PC-9 (cell line): Measurements from ENCODE around the gene HPGD. TPM values are rescaled to one million over a fixed set of nuclear protein-coding genes. Genes with fewer than 3 reads are reported as not detected.

Source experiments
- BruUV-seq: library from RNA; stranded (reverse); fragments of 400-500 nt; replicated peaks from 2 replicates; lab custom pipeline; 2021; lab: Mats Ljungman, UMichigan
- CTCF ChIA-PET: fragments of 300-600 bp; sonication (Branson Sonifier 250); formaldehyde crosslinking; loops from one replicate; lab custom pipeline; 2022; ENCODE audit warnings: antibody characterized with exemption; lab: Charles Lee
- POLR2A ChIA-PET: fragments of 300-600 bp; sonication (Branson Sonifier 250); formaldehyde crosslinking; loops from one replicate; lab custom pipeline; 2022; ENCODE audit warnings: antibody characterized with exemption; ENCODE audit not compliant: unreplicated experiment; lab: Charles Lee
- DNase-seq, 2 experiments: peaks; one replicate each; pipeline versions ENCODE4 v3.0.0 to v3.0.0-alpha.2; 2015 to 2022; ENCODE audit warnings: mixed read lengths in 1 of 2
- H2AFZ ChIP-seq: fragments of 200-600 bp; sonication (generic); 2 replicates; pipeline ENCODE4 v1.8.1; 2017; ENCODE audit warnings: antibody characterized with exemption
- H3F3A ChIP-seq: fragments of 200-600 bp; sonication (generic); 2 replicates; pipeline ENCODE4 v1.8.1; 2017; ENCODE audit warnings: antibody characterized with exemption, mild to moderate bottlenecking, low read depth; ENCODE audit not compliant: insufficient read depth
- H3K27ac ChIP-seq: fragments of 200-600 bp; sonication (generic); 2 replicates; pipeline ENCODE4 v1.6.1; 2016; ENCODE audit warnings: mixed run types
- H3K27me3 ChIP-seq: fragments of 200-600 bp; sonication (generic); 2 replicates; pipeline ENCODE4 v1.6.1; 2016; ENCODE audit warnings: low read depth, mixed run types; ENCODE audit not compliant: insufficient read depth
- H3K36me3 ChIP-seq: fragments of 200-600 bp; sonication (generic); 2 replicates; pipeline ENCODE4 v1.6.1; 2016; ENCODE audit warnings: low read depth, mixed run types
- H3K4me1 ChIP-seq: fragments of 200-600 bp; sonication (generic); replicated peaks from 2 replicates; pipeline ENCODE4 v1.6.1; 2016; ENCODE audit warnings: mixed run types; ENCODE audit not compliant: insufficient read depth
- H3K4me2 ChIP-seq: fragments of 200-600 bp; sonication (generic); 2 replicates; pipeline ENCODE4 v1.6.1; 2017; ENCODE audit warnings: mixed run types
- H3K4me3 ChIP-seq: fragments of 200-600 bp; sonication (generic); 2 replicates; pipeline ENCODE4 v1.6.1; 2016; ENCODE audit warnings: mixed run types
- H3K79me2 ChIP-seq: fragments of 200-600 bp; sonication (generic); 2 replicates; pipeline ENCODE4 v1.6.1; 2017; ENCODE audit warnings: low read depth, mixed run types
- H3K9me2 ChIP-seq: fragments of 200-600 bp; sonication (generic); 2 replicates; pipeline ENCODE4 v1.8.1; 2017; ENCODE audit warnings: mild to moderate bottlenecking; ENCODE audit not compliant: insufficient read depth
- H3K9me3 ChIP-seq: fragments of 200-600 bp; sonication (generic); 2 replicates; pipeline ENCODE4 v1.8.1; 2016; ENCODE audit warnings: low read depth; ENCODE audit not compliant: insufficient read depth
- H4K20me1 ChIP-seq: fragments of 200-600 bp; sonication (generic); 2 replicates; pipeline ENCODE4 v1.8.1; 2017; ENCODE audit not compliant: insufficient read depth
- CTCF ChIP-seq: fragments of 200-600 bp; sonication (generic); conservative IDR thresholded peaks from 2 replicates; pipeline ENCODE4 v1.6.1; 2017; ENCODE audit warnings: mixed run types, antibody characterized with exemption, mild to moderate bottlenecking, moderate library complexity
- EZH2 ChIP-seq: fragments of 200-600 bp; sonication (generic); IDR thresholded peaks from 2 replicates; pipeline ENCODE4 v1.8.0; 2017; ENCODE audit warnings: antibody characterized with exemption, low read depth
- intact Hi-C: fragments of 100-400 bp; cut with micrococcal nuclease; formaldehyde crosslinking; loops from one replicate; pipeline ENCODE4 v1.10.0; 2022; ENCODE audit not compliant: unreplicated experiment
- total RNA-seq: library from RNA; stranded (reverse); gene quantifications from 2 replicates; pipeline ENCODE4 v1.2.3, GENCODE V29; 2021

Gene HPGD
- total RNA-seq, 1 experiment from 2014 or later, result 0.96 TPM

- DNase-seq, result no peak
- no peak overlapping the region for H3K4me3 ChIP-seq
- intact Hi-C loops, result no loop called here
- no TSS peak for BruUV-seq
- POLR2A ChIA-PET, result no interaction called here
- no peak for TF ChIP-seq CTCF
- TF ChIP-seq EZH2, result no peak
- no peaks in the 10 kb centered on the region for H3K9me3 ChIP-seq
- H3K27ac ChIP-seq, result no peak overlapping the region
- H3K27me3 ChIP-seq, result no peaks in the 10 kb centered on the region
- no peaks in the 10 kb centered on the region for H3F3A ChIP-seq
- CTCF ChIA-PET, result no interaction called here
- no peaks in the 10 kb centered on the region for H3K9me2 ChIP-seq
- H4K20me1 ChIP-seq, result no peaks in the 10 kb centered on the region
- no peaks in the 10 kb centered on the region for H3K36me3 ChIP-seq
- H3K79me2 ChIP-seq, result no peaks in the 10 kb centered on the region
- H2AFZ ChIP-seq, result no peak overlapping the region
- H3K4me1 ChIP-seq, result no peaks in the 10 kb centered on the region
- no peak overlapping the region for H3K4me2 ChIP-seq
Observed at GRCh38 chr4:174534461-174534860, 12.2 kb upstream of the HPGD start.

- TF ChIP-seq CTCF (no peak), EZH2 (no peak)
- H3K4me3 ChIP-seq, result no peak overlapping the region
- no peak for DNase-seq
- H3K27ac ChIP-seq, result no peak overlapping the region
- no peaks in the 10 kb centered on the region for H3K27me3 ChIP-seq
- no peaks in the 10 kb centered on the region for H3K9me3 ChIP-seq
- no TSS peak for BruUV-seq
- ChIA-PET POLR2A (interaction anchor here (0.5 kb wide), 1 partner anchor 76 kb away, joined by 7 read pairs; no protein-coding TSS in a partner anchor), CTCF (interaction anchor here (0.6 kb wide), 1 partner anchor 218 kb away, joined by 4 read pairs; no protein-coding TSS in a partner anchor)
- H2AFZ ChIP-seq, result no peak overlapping the region
- intact Hi-C loops, result no loop called here
- no peaks in the 10 kb centered on the region for H3K4me1 ChIP-seq
- no peaks in the 10 kb centered on the region for H3K36me3 ChIP-seq
- no peaks in the 10 kb centered on the region for H4K20me1 ChIP-seq
- no peaks in the 10 kb centered on the region for H3F3A ChIP-seq
- no peaks in the 10 kb centered on the region for H3K9me2 ChIP-seq
- no peak overlapping the region for H3K4me2 ChIP-seq
- no peaks in the 10 kb centered on the region for H3K79me2 ChIP-seq
Observed at GRCh38 chr4:174532445-174532844, 10.2 kb upstream of the HPGD start.

- no TSS peak for BruUV-seq
- POLR2A ChIA-PET, result no interaction called here
- no peak overlapping the region for H2AFZ ChIP-seq
- H3K36me3 ChIP-seq, result no peaks in the 10 kb centered on the region
- intact Hi-C loops, result no loop called here
- H3K9me3 ChIP-seq, result no peaks in the 10 kb centered on the region
- H3K4me2 ChIP-seq, result no peak overlapping the region
- TF ChIP-seq EZH2, result no peak
- no peak for TF ChIP-seq CTCF
- H4K20me1 ChIP-seq, result no peaks in the 10 kb centered on the region
- CTCF ChIA-PET, result no interaction called here
- H3K4me1 ChIP-seq, result no peaks in the 10 kb centered on the region
- H3K9me2 ChIP-seq, result no peaks in the 10 kb centered on the region
- no peaks in the 10 kb centered on the region for H3K27me3 ChIP-seq
- H3K79me2 ChIP-seq, result no peaks in the 10 kb centered on the region
- H3K4me3 ChIP-seq, result no peak overlapping the region
- H3K27ac ChIP-seq, result no peak overlapping the region
- H3F3A ChIP-seq, result no peaks in the 10 kb centered on the region
- no peak for DNase-seq
Observed at GRCh38 chr4:174531486-174531885, 9.2 kb upstream of the HPGD start.
